ENCODE measurements around the gene PIGP.

- TF ChIP-seq POLR2A (IDR thresholded peaks at IDR 0.05) (no peak), CTCF (IDR thresholded peaks at IDR 0.05) (no peak)
Measured at GRCh38 chr21:37095821-37096220, 22.9 kb upstream of the PIGP start.

All from lower leg skin (tissue), 3 donors.